ENCODE measurements around the gene PIK3R3.

Gene PIK3R3

DNA sequence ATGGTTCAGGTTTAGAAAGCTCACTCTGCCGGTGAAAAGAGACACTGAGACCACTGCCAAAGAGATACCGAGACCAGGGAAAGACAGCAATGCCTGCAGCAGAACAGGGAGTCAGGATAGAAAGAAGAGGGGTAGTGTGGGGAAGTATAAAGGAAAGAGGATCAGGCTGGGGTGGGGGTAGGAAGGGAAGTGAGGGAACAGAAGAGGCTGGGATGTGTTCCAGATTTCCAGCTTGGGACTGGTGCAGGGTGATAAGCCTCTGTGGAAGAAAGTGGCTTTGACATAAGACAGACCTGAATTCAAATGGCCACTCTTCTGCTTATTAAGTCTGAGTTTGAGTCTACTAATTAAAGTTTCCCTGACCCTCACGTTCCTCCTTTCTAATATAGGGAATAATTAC, 105.9 kb downstream of the PIK3R3 start:
- peaks cover 27% of the 10 kb centered on the region; the same call in 1 of the 2 replicates for H3K36me3 ChIP-seq (ENCODE audit: insufficient read depth, low read length)
- no peak overlapping the region for H3K4me2 ChIP-seq (ENCODE audit: low read depth, low read length, poor library complexity, severe bottlenecking)
- H3K9ac ChIP-seq (ENCODE audit: low read depth, low read length, poor library complexity, severe bottlenecking) = no peak overlapping the region

DNA sequence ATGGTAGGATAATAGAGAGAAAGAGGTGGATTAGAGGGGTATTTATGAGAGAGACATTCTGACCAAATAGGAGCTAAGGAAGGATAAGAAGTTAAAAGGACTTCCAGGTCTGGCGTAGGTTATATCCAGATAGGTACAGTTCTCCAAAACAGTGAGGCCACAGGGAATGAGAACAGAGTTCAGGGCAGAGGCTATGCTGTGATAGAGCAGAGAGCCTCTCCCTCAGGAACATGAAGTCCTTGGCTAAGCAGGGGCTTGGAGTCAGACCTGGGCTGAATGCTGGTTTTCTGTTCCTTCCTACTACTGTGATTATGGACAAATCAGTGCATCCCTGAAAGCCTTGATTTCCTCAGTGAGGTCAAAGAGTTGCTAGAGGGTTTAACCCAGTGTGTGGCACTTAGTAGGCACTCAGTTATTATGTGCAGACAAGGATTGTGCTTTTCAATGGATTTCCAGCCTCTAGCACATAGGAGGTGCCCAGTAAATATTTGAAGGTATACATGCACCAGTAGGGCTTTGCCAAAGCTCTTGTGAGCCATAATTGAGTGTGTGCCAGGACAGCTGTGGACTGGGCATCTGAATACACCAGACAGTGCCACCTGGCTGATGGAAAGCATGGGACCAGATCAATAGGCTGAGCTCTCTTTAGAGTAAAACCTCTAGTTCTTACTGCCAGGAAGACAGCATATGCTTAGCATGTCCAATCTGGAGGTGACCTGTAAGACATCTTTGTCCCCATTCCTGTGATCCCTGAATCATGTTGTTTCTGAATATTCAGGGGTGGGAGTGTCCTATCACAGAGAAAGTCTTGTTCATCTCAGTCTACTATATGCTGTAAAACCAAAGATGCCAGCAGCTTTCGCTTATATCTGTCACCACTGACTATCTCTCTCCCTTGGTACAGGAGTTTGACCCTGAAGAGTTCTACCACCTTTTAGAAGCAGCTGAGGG, 111.1 kb downstream of the PIK3R3 start:
- Histone ChIP-seq H3K36me3 (ENCODE audit: insufficient read depth, low read length) (peaks cover 24% of the 10 kb centered on the region; the same call in 1 of the 2 replicates), H2AFZ (ENCODE audit: low read length) (no peak overlapping the region), H3K4me2 (ENCODE audit: low read depth, low read length, poor library complexity, severe bottlenecking) (no peak overlapping the region), H3K4me3 (ENCODE audit: low read length, poor library complexity, severe bottlenecking) (no peak overlapping the region), H4K20me1 (ENCODE audit: insufficient read depth, low read length, poor library complexity, severe bottlenecking) (no peaks in the 10 kb centered on the region), H3K27me3 (ENCODE audit: insufficient read depth, low read length, poor library complexity, severe bottlenecking) (no peaks in the 10 kb centered on the region), H3K9me2 (replicated peaks; ENCODE audit: low read depth, low read length) (no peaks in the 10 kb centered on the region), H3K79me2 (ENCODE audit: insufficient read depth, low read length) (no peaks in the 10 kb centered on the region), H3K9me3 (ENCODE audit: insufficient read depth, low read depth, low read length) (no peaks in the 10 kb centered on the region), H3K4me1 (ENCODE audit: insufficient read depth, low read length, poor library complexity, severe bottlenecking) (no peaks in the 10 kb centered on the region), H3F3A (ENCODE audit: low read depth) (no peaks in the 10 kb centered on the region), H3K9ac (ENCODE audit: low read depth, low read length, poor library complexity, severe bottlenecking) (no peak overlapping the region)
- TF ChIP-seq EZH2phosphoT487 (IDR thresholded peaks at IDR 0.05; ENCODE audit: borderline replicate concordance) = no peak
- TF ChIP-seq, protein P1, sequence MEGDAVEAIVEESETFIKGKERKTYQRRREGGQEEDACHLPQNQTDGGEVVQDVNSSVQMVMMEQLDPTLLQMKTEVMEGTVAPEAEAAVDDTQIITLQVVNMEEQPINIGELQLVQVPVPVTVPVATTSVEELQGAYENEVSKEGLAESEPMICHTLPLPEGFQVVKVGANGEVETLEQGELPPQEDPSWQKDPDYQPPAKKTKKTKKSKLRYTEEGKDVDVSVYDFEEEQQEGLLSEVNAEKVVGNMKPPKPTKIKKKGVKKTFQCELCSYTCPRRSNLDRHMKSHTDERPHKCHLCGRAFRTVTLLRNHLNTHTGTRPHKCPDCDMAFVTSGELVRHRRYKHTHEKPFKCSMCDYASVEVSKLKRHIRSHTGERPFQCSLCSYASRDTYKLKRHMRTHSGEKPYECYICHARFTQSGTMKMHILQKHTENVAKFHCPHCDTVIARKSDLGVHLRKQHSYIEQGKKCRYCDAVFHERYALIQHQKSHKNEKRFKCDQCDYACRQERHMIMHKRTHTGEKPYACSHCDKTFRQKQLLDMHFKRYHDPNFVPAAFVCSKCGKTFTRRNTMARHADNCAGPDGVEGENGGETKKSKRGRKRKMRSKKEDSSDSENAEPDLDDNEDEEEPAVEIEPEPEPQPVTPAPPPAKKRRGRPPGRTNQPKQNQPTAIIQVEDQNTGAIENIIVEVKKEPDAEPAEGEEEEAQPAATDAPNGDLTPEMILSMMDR (conservative IDR thresholded peaks at IDR 0.05; ENCODE audit: low read length) = no peak

More for the DNA sequence above, 105.9 kb downstream of the PIK3R3 start:
- Histone ChIP-seq H3K27me3 (ENCODE audit: insufficient read depth, low read length, poor library complexity, severe bottlenecking) (no peaks in the 10 kb centered on the region), H2AFZ (ENCODE audit: low read length) (no peak overlapping the region), H3F3A (ENCODE audit: low read depth) (no peaks in the 10 kb centered on the region), H3K4me1 (ENCODE audit: insufficient read depth, low read length, poor library complexity, severe bottlenecking) (no peaks in the 10 kb centered on the region), H4K20me1 (ENCODE audit: insufficient read depth, low read length, poor library complexity, severe bottlenecking) (no peaks in the 10 kb centered on the region), H3K9me3 (ENCODE audit: insufficient read depth, low read depth, low read length) (no peaks in the 10 kb centered on the region), H3K4me3 (ENCODE audit: low read length, poor library complexity, severe bottlenecking) (no peak overlapping the region), H3K79me2 (ENCODE audit: insufficient read depth, low read length) (no peaks in the 10 kb centered on the region), H3K9me2 (replicated peaks; ENCODE audit: low read depth, low read length) (no peaks in the 10 kb centered on the region)
- TF ChIP-seq EZH2phosphoT487 (IDR thresholded peaks at IDR 0.05; ENCODE audit: borderline replicate concordance) = no peak
- TF ChIP-seq, protein P1 (conservative IDR thresholded peaks at IDR 0.05; ENCODE audit: low read length) = no peak

DNA sequence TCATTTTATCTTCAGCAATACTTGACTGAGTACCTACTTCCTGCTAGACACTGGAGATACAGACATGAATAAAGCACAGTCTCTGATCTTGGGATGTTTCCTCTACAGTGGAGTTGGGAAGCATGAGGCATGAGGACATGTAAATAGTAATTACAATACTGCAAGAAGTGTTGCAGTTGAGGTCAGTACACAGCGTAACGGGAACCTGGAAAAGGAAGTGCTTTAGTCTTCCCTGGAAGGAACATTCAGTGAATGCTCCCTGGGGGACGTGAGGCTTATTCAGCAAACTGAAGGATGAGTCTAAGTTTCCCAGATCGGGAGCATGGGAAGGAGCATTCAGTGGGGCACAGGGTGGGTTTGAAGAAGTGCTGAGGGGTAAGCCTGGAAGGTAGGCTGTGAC, 112.4 kb downstream of the PIK3R3 start:
- no peak overlapping the region for H3K4me2 ChIP-seq (ENCODE audit: low read depth, low read length, poor library complexity, severe bottlenecking)
- H3K4me1 ChIP-seq (ENCODE audit: insufficient read depth, low read length, poor library complexity, severe bottlenecking) = no peaks in the 10 kb centered on the region
- no peaks in the 10 kb centered on the region for H3K79me2 ChIP-seq (ENCODE audit: insufficient read depth, low read length)
- no peaks in the 10 kb centered on the region for H3F3A ChIP-seq (ENCODE audit: low read depth)
- TF ChIP-seq, protein P1 (conservative IDR thresholded peaks at IDR 0.05; ENCODE audit: low read length) = no peak
- TF ChIP-seq EZH2phosphoT487 (IDR thresholded peaks at IDR 0.05; ENCODE audit: borderline replicate concordance) = no peak
- no peaks in the 10 kb centered on the region for H3K9me2 ChIP-seq (replicated peaks; ENCODE audit: low read depth, low read length)
- no peak overlapping the region for H3K9ac ChIP-seq (ENCODE audit: low read depth, low read length, poor library complexity, severe bottlenecking)
- peaks cover 24% of the 10 kb centered on the region; the same call in 1 of the 2 replicates for H3K36me3 ChIP-seq (ENCODE audit: insufficient read depth, low read length)
- H3K4me3 ChIP-seq (ENCODE audit: low read length, poor library complexity, severe bottlenecking) = no peak overlapping the region
- no peaks in the 10 kb centered on the region for H4K20me1 ChIP-seq (ENCODE audit: insufficient read depth, low read length, poor library complexity, severe bottlenecking)
- no peak overlapping the region for H2AFZ ChIP-seq (ENCODE audit: low read length)
- no peaks in the 10 kb centered on the region for H3K27me3 ChIP-seq (ENCODE audit: insufficient read depth, low read length, poor library complexity, severe bottlenecking)
- H3K9me3 ChIP-seq (ENCODE audit: insufficient read depth, low read depth, low read length) = no peaks in the 10 kb centered on the region

All from Loucy (cell line).